ENCODE results near the gene TNNT2.
A peak's percentile ranks its signal among the peaks of the same experiment; 100 is the strongest.

The TNNT2 gene

GRCh38 chr1:201348211-201348566, 29.3 kb downstream of the TNNT2 start:
- no peak overlapping the region for H3K27ac ChIP-seq (ENCODE audit: low read length)
- no peak overlapping the region for H3K4me3 ChIP-seq (ENCODE audit: low read length)
- peak; percentile 79 for TF ChIP-seq CTCF (IDR thresholded peaks at IDR 0.05; ENCODE audit: low read depth, low read length)
- TF ChIP-seq EZH2phosphoT487 (IDR thresholded peaks at IDR 0.05; ENCODE audit: low read depth) = no peak
- no peaks in the 10 kb centered on the region for H3K36me3 ChIP-seq (replicated peaks; ENCODE audit: low read depth, low read length)
- H3K79me2 ChIP-seq (ENCODE audit: low read length) = no peaks in the 10 kb centered on the region
- no peak overlapping the region for H2AFZ ChIP-seq (ENCODE audit: low read depth, low read length)
- no peaks in the 10 kb centered on the region for H4K20me1 ChIP-seq (ENCODE audit: insufficient read depth, low read length)
- no peak overlapping the region for H3K4me2 ChIP-seq (ENCODE audit: low read length)
- no peaks in the 10 kb centered on the region for H3K4me1 ChIP-seq (ENCODE audit: low read length)
- peaks cover 44% of the 10 kb centered on the region for H3K27me3 ChIP-seq (ENCODE audit: low read depth, low read length)
- H3K9me3 ChIP-seq (ENCODE audit: insufficient read depth, low read length) = no peaks in the 10 kb centered on the region
- H3K9ac ChIP-seq (ENCODE audit: low read length) = no peak overlapping the region

- Histone ChIP-seq H2AFZ (ENCODE audit: low read depth, low read length) (no peak overlapping the region), H3K4me3 (ENCODE audit: low read length) (no peak overlapping the region), H4K20me1 (ENCODE audit: insufficient read depth, low read length) (no peaks in the 10 kb centered on the region), H3K4me1 (ENCODE audit: low read length) (no peaks in the 10 kb centered on the region), H3K27me3 (ENCODE audit: low read depth, low read length) (peaks cover 45% of the 10 kb centered on the region), H3K36me3 (replicated peaks; ENCODE audit: low read depth, low read length) (no peaks in the 10 kb centered on the region), H3K79me2 (ENCODE audit: low read length) (no peaks in the 10 kb centered on the region), H3K9me3 (ENCODE audit: insufficient read depth, low read length) (no peaks in the 10 kb centered on the region), H3K4me2 (ENCODE audit: low read length) (no peak overlapping the region), H3K27ac (ENCODE audit: low read length) (no peak overlapping the region), H3K9ac (ENCODE audit: low read length) (no peak overlapping the region)
- no peak for TF ChIP-seq CTCF (IDR thresholded peaks at IDR 0.05; ENCODE audit: low read depth, low read length)
- no peak for TF ChIP-seq EZH2phosphoT487 (IDR thresholded peaks at IDR 0.05; ENCODE audit: low read depth)
Observed at GRCh38 chr1:201347498-201348210, 29.8 kb downstream of the TNNT2 start.

GRCh38 chr1:201346987-201347386, 30.5 kb downstream of the TNNT2 start:
- TF ChIP-seq EZH2phosphoT487 (IDR thresholded peaks at IDR 0.05; ENCODE audit: low read depth) (no peak), CTCF (IDR thresholded peaks at IDR 0.05; ENCODE audit: low read depth, low read length) (no peak)
- H3K4me1 ChIP-seq (ENCODE audit: low read length) = no peaks in the 10 kb centered on the region
- no peak overlapping the region for H2AFZ ChIP-seq (ENCODE audit: low read depth, low read length)
- H3K9me3 ChIP-seq (ENCODE audit: insufficient read depth, low read length) = no peaks in the 10 kb centered on the region
- H3K4me3 ChIP-seq (ENCODE audit: low read length) = no peak overlapping the region
- no peak overlapping the region for H3K9ac ChIP-seq (ENCODE audit: low read length)
- H3K27me3 ChIP-seq (ENCODE audit: low read depth, low read length) = peaks cover 45% of the 10 kb centered on the region
- H3K4me2 ChIP-seq (ENCODE audit: low read length) = no peak overlapping the region
- H3K36me3 ChIP-seq (replicated peaks; ENCODE audit: low read depth, low read length) = no peaks in the 10 kb centered on the region
- H3K79me2 ChIP-seq (ENCODE audit: low read length) = no peaks in the 10 kb centered on the region
- no peaks in the 10 kb centered on the region for H4K20me1 ChIP-seq (ENCODE audit: insufficient read depth, low read length)
- H3K27ac ChIP-seq (ENCODE audit: low read length) = no peak overlapping the region

- Histone ChIP-seq H3K27me3 (ENCODE audit: low read depth, low read length) (peaks cover 43% of the 10 kb centered on the region), H3K79me2 (ENCODE audit: low read length) (no peaks in the 10 kb centered on the region), H4K20me1 (ENCODE audit: insufficient read depth, low read length) (no peaks in the 10 kb centered on the region), H3K4me1 (ENCODE audit: low read length) (no peaks in the 10 kb centered on the region), H3K36me3 (replicated peaks; ENCODE audit: low read depth, low read length) (no peaks in the 10 kb centered on the region), H3K4me3 (ENCODE audit: low read length) (no peak overlapping the region), H2AFZ (ENCODE audit: low read depth, low read length) (no peak overlapping the region), H3K9me3 (ENCODE audit: insufficient read depth, low read length) (no peaks in the 10 kb centered on the region), H3K27ac (ENCODE audit: low read length) (no peak overlapping the region), H3K4me2 (ENCODE audit: low read length) (no peak overlapping the region), H3K9ac (ENCODE audit: low read length) (no peak overlapping the region)
- TF ChIP-seq CTCF (IDR thresholded peaks at IDR 0.05; ENCODE audit: low read depth, low read length) (peak; percentile 59), EZH2phosphoT487 (IDR thresholded peaks at IDR 0.05; ENCODE audit: low read depth) (no peak)
Observed at GRCh38 chr1:201346337-201346939, 31.0 kb downstream of the TNNT2 start.

Measured in OCI-LY3 (cell line).